GF-D8 (cell line): ENCODE measurements around the gene CARD11.

ENCODE experiments used
- DNase-seq: peaks from one replicate; lab custom pipeline; 2025; lab: John Stamatoyannopoulos, UW

The CARD11 gene

DNA sequence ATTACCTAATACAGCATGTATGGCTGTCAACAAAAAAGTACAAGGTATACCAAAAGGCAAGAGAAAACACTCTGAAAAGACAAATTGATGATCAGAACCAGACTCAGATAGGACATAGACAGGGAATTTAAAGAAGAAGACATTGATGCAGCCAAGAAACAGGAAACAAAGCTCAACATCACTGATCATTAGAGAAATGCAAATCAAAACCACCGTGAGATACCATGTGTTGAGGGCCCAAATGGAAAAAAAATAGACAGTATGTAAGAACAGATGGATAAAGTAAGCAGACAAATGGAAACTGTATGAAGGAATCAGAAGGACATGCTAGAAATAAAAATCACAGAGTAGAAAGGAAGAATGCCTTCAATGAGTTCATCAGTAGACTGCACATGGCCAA, 23.3 kb downstream of the CARD11 start:
- DNase-seq: no peak

DNA sequence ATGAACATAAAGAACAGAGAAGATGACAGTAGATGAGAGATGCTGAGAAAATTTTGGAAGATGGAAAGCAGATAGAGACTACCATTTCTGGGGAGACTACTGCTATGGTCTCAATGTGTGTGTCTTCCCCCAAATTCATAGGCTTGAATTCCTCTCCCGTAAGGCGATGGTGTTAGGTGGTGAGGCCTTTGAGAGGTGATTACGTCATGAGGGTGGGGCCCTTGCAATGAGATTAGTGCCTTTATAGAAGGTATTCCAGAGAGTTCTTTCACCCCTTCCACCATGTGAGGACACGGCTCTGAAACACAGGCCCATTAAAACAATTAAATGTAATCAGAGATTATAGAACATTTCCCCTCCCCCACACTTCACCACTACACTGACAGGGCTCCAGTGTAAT, 23.9 kb downstream of the CARD11 start:
- DNase-seq: no peak

DNA sequence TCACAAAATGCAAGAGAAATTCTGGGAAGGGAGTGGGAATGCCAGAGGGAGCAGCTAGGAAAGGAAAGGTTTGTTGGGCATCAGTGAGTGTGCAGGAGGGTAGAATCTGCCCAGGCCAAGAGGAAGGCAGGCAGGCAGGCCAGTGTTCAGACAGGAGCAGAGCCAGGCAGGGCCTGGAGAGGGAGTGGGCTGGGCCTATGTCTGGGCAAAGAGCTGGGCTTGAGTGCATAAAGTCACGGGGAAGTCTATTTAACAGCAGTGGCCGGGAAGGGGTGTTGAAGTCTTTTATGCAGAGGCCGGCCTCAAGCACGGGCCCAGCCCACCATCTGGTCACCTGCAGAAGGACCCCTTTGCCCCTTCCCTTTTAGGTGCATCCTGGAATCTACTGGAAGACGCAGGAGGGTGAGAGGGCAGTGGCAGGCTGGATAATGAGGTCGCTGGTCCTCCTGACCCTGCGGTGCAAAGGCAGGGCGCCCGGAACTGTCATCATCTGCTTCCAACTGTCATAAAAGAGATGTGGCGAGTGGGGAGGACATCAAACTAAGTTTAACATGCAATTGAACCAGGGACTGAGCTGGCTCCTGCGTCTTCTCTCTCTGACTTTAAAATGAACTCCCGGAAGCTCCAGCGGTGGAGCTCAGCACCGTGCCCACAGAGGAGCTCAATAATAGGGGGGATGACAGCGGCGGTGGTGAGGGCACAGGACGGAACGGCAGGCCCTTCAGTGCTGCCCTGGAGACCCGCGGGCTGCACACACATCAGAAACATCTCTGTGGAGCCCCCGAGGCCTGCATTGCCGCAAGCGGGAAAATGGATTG, 29.5 kb downstream of the CARD11 start:
- no peak for DNase-seq

DNA sequence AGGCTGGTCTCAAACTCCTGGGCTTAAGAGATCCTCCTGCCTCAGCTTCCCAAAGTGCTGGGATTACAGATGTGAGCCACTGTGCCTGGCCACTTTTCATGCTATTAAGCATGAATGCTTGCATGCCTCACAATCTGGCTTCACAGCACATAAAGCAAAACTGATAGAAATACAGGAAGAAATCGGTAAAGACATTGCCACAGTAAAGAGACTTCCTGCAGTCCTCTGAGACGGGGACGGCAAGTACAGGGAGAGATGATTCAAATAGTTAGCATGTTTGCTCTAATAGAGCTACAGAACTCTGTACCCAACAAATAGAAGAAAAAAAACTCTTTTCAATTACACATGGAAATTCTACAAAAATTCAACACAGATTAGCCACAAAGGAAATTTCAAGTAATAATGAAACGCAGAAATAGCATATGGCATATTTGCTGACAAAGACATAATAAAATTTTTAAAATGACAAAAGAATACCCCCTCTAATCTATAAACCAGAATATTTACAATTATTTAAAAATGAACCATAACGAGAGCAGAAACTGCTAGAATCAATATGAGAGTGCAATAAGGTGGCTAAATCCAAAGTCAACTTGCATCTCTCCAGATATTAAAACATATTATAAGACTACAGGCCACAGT, 32.3 kb downstream of the CARD11 start:
- DNase-seq: no peak

DNA sequence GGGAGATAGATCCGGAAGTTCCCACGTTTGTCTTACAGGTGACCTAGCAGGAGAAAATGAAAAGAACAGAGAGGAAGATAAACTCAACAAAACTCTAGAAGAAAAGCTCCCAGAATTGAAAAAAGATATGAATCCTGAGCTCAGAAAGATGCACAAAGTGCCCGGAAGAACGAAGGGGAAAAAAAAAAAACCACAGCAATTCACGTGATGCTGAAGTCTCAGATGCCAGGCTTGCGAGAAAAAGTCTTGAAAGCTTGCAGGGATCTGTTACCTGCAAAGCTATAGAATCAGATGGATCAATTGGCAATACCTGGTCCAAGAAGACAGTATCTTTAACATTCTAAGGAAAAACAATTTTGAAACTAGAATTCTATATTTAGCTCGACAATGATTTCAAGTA, 33.5 kb downstream of the CARD11 start:
- DNase-seq: no peak

DNA sequence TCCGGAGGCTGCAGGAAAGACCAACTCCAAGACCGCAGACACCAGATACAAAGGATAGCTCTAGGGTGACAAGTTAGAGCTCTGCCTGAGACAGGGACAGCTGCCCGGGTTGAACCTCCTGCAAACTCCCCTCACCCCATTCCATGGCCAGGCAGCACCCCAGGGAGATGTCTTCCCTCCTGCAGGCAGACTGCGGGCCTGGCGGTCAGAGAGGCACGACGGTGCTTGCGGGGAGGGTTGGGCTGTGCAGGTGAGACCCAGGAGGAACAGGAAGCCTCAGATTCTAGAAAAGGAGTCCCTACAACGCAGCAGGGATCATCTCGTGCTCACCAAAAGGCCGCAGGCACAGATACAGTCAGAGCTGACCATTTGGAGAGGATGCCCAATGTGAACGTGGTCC, 34.6 kb downstream of the CARD11 start:
- no peak for DNase-seq

DNA sequence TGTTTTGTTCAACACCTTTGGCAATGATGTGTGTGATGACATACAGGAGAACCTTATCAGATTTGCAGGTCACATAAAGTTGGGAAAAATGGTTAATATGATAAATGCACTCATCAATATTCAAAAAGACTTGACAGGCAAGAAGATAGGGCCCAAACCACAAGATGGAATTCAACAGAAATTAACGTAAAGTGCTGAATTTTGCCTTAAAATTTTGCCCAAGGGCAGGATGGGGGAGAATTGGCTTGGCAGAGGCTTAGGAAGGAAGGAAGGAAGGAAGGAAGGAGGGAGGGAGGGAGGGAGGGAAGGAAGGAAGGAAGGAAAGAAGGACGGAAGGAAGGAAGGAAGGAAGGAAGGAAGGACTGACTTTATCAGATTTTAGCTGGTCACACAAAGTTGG, 35.3 kb downstream of the CARD11 start:
- no peak for DNase-seq

DNA sequence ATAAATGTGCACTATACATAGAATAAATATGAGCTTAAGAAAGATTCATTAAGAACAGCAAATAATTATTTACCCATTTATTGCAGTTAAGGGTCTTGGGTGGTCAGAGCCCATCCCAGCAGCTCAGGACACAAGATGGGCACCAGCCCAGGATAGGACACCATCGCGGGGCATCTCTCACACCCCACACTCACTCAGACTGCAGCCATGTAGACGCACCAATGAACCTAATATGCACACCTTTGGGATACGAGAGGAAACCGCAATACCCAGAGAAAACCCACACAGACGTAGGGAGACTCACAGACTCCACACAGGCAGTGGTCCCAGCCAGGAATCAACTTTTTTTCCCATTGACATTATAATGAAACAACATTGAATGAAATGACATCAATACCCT, 36.0 kb downstream of the CARD11 start:
- no peak for DNase-seq

DNA sequence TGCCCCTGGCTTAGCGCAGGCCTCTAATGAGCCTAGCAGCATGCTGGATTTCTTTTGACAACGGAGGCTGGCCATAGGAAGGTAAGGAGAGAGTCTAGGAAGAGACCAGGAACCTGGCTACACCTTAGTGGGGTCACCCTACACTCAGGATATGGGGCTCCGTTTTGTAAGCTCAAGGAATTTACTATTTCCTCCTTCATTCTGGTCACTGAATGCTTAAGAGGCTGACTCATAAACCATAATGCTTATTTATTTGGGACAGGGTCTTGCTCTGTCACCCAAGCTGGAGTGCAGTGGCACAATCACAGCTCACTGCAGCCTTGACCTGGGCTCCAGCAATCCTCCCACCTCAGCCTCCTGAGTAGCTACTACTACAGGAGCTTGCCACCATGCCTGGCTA, 38.4 kb downstream of the CARD11 start:
- no peak for DNase-seq

DNA sequence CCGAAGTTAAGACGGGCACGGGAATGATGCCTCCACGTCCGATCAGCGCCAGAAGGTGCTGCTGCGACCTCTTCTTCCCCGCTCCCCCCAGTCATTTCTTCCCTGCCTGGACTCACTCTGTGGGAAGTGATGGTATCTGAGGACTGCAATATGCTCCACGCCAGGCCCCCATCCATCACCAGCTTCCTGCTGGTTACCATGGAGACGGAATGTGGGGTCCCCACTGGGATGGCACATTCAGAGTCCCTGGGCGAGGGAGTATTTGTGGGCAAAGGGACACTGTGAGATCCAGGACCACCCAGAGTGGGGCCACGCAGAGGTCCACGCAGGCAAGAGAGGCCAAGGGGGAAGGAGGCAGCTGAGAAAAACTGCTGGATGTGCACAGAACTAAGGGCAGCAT, 39.7 kb downstream of the CARD11 start:
- DNase-seq: no peak

DNA sequence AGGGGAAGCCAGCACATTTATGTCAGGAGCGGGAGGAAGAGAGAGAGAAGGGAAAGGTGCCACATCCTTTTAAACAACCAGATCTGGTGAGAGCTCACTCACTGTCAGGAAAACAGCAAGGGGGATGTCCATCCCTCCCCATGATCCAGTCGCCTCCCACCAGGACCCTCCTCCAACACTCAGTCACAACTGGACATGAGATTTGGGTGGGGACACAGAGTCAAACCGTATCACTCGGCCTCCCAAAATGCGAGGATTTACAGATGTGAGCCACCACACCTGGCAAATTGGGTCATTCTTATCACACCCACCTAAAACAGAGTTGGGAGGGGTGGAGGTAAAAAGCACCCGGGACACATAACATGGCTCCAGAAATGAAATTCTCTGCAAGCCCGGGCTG, 41.0 kb downstream of the CARD11 start:
- DNase-seq: no peak

DNA sequence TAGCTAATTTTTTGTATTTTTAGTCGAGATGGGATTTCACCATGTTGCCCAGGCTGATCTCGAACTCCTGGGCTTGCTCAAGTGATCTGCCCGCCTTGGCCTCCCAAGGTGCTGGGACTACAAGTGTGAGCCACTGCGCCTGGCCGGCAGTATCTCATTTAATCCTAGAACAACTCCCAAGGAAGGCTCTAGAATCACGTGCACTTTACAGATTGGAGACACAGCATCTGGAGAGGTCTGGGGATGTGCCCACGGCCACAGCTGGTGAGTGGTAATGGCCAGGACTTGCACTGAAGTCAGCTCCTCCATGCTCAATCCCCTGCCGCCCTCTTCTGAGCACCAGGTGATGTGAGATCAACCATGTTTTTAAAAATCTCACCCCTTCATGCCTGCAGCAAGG, 43.1 kb downstream of the CARD11 start:
- DNase-seq: no peak

DNA sequence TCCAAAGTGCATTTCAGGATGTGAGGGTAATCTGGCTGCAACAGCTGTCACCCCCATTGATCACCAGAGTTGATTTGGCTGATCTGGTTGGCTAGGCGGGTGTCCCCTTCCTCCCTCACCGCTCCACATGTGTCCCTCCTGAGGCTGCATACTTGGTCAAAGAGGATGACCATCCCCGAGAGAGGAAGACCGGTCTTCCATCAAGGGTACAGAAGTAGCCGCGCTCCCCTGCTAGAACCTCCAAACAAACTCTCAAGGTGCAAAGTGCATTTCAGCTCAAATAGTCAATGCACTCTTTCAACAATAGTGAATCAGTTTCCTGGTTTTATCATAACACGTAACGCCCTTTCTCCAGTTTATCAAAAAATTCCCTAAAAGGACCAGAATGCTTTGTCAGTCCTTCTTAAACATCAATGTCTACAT, 44.6 kb downstream of the CARD11 start:
- DNase-seq: no peak

DNA sequence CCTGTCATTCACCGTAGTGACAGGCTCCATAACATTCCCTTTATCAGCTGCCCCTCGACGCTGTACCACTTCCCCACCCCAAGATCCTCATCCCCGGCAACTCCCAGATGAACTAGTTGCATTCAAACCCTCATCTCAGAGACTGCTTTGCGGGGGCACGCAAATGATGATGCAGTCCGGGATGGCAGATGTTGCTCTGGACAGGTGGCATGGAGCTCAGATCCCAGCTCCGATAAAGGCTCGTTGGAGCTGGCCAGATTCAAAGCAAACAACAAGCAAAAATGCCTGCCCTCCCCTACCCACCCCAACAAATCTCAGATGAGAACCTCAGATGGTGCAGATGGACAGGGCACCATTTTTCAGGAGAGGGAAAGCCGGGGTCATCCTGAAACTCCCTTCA, 46.7 kb downstream of the CARD11 start:
- DNase-seq: no peak

DNA sequence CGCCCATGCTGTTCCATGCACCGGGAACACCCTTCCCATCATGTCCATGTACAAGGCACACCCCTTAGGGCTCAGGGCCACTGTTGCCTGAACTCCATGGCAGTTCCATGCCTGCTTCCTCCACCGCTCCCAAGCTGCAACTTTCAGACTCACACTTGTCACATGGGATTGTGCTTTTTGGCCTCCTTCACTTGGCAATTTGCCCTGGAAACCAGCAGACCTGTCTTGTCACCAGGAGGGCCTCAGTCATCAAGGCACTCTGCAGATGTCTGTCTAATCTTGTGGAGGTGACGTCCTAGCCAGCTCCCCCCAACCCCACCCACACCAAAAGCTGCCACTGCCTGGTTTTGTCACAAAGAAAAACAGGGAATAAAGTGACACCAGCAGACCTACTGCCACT, 47.5 kb downstream of the CARD11 start:
- DNase-seq: no peak

DNA sequence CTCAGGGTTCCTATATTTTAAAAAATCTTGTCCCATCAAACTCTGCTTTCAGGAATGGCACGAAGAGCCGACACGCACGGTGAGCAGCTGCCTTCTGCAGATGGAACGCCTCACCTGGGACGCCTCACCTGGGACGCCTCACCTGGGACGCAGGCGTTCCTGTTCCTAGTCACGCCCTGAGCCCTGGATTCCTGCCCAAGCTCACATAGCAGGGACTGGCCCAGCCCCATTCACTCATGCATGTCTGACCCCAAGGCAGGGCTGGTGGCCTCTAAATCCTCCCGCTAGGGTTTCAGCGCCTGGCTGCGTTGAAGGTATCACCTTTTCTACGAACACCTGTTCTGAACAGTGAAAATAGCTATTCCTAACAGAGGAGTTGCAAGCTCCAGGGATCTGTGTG, 49.8 kb downstream of the CARD11 start:
- no peak for DNase-seq

DNA sequence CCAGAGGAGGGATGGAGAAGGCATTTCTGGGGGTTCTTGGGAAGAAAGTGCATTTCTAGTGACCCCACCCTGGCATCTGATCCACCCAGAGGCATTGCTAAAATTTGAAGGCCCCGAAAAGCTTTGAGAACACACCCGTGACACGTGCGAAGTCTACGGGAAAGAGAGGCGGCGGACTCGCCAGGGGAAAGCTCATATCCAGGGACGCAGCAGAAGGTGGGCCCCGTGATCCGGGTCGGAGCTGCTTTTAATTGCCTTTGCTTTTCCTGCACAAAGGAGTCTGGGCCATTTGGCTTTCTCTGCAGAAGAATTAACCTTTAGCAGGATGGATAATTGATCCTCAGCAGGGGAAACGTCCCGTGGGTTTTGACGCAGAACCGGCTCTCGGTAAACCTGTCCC, 50.3 kb downstream of the CARD11 start:
- DNase-seq: no peak

DNA sequence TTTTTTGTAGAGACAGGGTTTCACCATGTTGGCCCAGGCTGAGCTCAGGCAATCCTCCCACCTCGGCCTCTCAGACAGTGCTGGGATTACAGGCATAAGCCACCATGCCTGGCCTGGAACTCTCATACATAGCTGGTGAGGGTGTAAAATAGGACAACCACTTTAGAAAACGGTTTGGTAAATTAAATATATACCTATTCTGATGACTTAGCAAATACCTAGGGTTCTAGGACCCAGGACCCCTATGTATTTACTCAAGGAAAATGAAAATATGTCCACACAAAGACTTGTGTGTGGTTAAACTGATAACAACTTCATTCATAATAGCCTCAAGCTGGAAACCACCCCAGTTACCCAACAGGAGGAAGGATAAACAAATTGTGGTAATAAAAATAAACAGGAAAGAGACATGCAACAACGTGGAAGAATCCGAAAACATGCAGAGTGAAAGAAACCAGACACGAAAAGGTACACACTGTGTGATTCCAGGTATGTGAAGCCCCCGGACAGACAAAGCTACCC, 52.7 kb downstream of the CARD11 start:
- no peak for DNase-seq

DNA sequence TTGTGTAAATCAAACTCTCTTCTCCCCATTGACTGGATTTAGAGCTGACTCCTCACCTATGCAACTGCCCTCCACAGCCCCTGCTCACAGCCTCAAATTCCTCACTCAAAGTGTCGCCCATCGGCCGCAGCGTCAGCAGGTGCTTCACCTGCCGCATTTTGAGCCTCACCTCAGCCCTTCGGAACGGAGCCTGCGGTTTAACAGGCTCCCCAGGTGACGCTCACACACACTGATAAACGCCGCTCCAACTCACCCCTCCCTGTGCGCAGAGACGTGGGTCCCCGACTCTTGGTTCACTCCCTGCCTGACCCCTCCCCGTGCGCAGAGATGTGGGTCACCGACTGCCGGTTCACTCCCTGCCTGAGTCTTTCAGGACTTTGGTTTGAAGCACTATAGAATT, 57.1 kb downstream of the CARD11 start:
- DNase-seq: no peak

DNA sequence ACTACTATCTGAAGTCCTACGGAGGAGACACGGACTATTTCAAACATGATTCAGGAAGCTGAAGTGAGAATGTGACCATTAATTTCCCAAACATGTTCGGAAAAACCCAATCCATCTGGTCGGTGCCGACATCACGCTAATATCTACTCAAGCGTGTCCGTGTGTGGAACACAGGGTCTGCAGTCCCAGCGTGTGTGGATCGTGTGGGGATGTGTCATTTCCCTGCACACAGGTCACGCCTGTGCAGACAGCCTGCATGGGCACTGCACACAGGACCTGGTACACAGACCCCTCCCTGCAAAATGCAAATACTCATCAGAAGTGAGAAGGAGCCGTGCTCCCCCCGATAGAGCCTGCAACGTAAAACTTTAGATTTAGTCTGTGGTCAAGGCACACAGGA, 57.8 kb downstream of the CARD11 start:
- DNase-seq: no peak

DNA sequence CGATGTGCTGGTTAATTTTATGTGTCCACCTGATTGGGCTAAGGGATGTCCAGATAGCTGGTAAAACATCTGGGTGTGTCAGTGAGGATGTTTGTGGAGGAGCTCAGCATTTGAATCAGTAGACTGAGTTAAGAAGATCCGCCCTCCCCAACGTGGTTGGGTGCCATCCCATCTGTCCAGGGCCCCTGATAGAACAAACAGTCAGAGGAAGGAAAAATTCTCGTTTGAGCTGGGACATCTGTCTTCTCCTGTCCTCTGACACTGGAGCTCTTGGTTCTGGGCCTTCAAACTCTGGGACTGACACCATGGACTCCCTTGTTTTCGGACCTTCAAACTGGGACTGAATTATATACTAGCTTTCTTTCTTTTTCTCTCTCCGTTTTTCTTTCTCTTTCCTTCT, 59.6 kb downstream of the CARD11 start:
- no peak for DNase-seq

DNA sequence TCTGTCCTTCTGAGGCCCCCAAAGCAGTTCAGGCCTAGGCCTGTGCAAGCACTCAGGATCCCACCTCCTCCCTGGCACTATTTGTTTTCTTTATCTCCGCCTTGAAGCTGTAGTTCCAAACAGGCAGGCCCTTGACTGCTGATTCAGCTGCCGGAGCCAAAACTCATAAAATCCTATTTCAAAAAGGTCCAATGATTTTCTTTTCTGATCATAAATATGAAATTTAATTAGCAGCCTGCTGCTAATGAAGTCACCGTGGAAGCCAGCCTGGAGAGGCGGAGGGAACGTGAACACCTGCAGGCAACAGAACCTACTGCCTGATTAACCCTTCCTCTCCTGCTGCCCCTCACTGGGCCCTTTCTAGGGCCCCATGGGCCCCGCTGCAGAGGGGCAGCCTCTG, 60.1 kb downstream of the CARD11 start:
- no peak for DNase-seq

DNA sequence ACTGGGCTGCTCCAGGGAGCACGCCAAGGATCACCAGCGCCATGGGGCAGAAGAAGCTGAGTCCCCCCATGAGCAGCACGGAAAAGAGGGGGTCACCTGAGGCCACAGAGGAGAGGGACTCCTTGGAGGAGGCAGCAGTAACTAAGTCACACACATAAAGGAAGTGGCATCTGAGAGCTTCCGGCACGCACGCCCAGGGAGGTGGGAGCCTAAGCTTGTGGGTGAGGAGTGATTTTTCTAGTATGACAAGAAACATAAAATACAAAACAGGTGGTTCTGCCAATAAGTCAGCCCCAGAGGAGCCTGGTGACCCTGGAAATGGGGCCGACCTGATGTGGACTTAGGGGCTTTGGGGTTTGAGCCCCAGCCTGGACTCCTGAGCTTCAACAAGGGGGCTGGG, 60.8 kb downstream of the CARD11 start:
- no peak for DNase-seq

DNA sequence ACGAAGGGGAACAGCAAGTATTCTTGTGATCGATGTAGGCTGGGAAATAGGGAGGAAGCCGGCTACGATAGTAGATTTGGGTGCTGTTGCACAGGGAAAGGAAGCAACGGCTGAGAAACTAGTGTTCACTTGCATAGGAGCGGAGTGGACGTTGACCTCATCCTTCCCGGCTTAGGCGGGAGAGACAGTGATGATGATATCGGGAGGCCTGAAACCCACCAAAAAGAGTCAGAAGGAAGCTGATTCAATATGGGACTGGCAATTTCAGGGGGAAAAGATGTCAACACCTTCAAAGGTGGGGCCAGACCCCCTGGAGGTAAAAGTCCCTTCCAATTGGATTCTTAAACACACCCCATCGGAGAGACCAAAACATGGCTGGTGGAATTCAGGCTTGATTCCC, 61.3 kb downstream of the CARD11 start:
- DNase-seq: no peak
